Activated CD4-positive, alpha-beta T cell treated with anti-CD3 and anti-CD28 coated beads for 4 hours (primary cell): ENCODE measurements around the gene AIFM3.
"Not testable (repeated sequence)": the region's sequence is repeated elsewhere in the genome, so short reads cannot be mapped to it uniquely, and the experiment has no call there.

ENCODE experiments used
- DNase-seq, 2 donors: peaks; one replicate each; pipeline ENCODE4 v3.0.0-alpha.2; 2020

AIFM3 gene

DNA sequence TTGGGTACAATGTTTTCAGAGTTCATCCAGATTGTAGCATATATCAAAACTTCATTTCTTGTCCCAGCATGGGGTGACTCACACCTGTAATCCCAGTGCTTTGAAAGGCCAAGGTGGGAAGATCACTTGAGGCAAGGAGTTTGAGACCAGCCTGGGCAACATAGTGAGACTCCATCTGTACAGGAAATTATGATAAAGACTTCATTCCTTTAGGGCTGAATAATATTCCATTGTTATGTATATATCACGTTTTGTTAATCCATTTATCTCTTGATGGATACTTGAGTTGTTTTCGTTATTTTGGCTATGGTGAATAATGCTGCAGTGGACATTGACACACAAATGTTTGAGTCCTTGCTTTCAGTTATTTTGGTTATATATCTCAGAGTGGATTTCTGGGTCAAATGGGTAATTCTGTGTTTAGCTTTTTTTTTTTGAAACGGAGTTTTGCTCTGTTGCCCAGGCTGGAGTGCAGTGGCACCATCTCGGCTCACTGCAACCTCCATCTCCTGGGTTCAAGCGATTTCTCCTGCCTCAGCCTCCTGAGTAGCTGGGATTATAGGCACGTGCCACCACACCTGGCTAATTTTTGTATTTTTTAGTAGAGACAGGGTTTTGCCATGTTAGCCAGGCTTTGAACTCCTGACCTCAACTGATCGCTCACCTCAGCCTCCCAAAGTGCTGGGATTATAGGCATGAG lies 24.7 kb upstream of the AIFM3 start:
- not testable (repeated sequence) for DNase-seq

- DNase-seq, result no peak
Observed at GRCh38 chr22:20943104-20943933, 23.7 kb upstream of the AIFM3 start.

DNA sequence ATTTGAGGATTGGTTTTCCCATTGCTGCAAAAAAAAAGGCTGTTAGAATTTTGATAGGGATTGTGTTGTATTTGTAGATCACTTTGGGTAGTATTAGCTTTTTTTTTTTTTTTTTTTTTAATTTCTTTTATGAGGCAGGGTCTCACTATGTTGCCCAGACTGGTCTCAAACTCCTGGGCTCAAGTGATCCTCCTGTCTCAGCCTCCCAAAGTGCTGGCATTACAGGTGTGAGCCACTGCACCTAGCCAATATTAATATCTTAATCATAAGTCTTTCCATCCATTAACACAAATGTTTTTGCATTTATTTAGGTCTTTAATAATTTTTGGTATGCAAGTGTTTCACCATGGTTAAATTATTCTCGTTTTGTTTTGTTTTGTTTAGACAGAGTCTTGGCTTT lies 23.0 kb upstream of the AIFM3 start:
- no peak for DNase-seq

DNA sequence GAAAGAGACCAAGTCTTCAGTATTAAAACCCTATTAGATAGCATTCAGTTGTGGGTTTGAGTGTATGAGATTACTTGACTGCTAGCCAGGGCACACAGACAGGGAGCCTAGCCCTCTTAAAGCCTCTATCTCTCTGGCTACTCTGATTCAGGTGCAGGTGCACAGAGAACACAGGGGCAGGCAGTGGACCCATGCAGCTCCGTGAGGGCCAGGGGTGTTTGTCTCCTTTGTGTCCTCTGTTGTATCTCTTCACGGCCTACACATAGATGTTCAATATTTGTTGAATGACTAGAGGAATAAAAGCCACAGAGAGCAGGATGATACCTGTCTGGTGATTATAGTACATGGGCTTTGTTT lies 21.5 kb upstream of the AIFM3 start:
- DNase-seq, result no peak

- no peak for DNase-seq
Observed at GRCh38 chr22:20946080-20946986, 20.7 kb upstream of the AIFM3 start.

GRCh38 chr22:20946991-20947390 lies 20.1 kb upstream of the AIFM3 start:
- DNase-seq, result no peak

DNA sequence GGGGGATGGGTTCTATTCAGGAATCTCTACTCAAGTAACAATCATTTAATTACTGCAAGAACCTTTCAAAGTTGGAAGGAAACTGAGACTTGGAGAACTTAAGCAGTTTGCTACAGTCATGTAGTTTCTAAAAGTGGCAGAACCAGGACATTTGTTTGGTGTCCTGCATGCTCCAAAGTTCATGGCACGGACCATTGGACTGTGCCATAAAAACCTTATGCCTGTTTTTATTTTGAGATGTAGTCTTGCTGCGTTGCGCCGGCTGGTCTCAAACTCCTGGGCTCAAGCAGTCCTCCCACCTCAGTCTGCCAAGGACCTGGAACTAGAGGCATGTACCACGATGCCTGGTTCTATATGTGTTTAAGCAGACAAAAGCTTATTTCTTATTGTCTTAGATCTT lies 18.6 kb upstream of the AIFM3 start:
- no peak for DNase-seq

GRCh38 chr22:20948989-20949388 lies 18.1 kb upstream of the AIFM3 start:
- no peak for DNase-seq

DNA sequence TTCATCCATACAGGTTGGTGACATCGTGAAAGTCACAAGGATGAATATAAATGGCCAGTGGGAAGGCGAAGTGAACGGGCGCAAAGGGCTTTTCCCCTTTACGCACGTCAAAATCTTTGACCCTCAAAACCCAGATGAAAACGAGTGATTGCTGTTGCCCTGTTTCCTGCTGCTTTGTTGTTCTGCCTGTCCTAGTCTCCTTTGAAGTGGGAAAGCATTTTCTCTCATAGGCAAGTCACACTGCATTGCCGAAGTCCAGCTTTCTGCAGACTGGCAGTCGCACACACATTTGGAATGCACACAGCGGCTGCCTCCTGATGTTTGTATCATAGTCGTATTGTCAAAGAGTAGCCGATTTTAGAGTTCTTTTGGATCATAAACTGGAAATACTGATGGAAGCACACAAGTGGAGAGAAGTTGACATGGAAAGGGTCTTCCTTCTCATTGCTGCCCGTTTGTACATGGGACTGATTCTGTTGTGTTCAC lies 17.3 kb upstream of the AIFM3 start:
- DNase-seq, result no peak

- no peak for DNase-seq
Observed at GRCh38 chr22:20951151-20951931, 15.7 kb upstream of the AIFM3 start.

- no peak for DNase-seq
Observed at GRCh38 chr22:20951932-20952380, 15.1 kb upstream of the AIFM3 start.

DNA sequence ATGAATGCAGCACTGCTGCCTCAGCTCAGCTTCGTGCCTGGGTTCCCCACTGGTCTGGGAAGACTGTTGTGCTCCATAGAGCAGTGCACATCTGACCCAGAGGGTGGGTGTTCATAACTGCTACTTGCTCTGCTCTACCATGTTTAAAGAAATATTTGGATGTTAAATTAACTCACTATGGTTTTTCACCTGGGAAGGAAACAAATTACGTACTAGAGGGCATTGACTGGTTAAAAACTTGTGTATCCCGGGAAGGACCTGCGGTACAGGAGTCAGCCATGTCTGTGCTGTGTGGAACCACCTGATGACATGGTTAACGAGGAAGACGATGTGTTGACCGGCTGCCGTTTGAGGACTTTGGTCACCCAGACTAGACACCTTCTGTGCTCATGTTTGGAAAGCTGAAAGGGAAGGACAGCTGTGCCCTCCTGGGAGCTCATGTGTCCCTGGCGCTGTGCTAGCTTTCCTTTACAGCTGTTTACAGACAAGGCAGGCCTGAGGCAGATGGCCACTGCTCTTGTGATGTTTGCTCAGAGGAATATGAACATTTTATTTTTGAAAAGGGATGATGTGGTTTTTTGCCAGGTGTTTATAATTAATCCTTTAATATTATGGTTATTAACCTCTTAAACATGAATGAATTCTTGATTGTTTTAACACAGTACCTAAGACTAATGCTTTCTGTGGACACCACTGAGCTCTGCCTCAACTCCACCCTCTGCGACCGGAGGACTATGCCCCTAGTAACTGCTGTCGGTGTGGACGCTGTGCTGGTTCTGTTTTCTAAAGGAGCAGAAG lies 14.3 kb upstream of the AIFM3 start:
- no peak for DNase-seq

- DNase-seq, result no peak
Observed at GRCh38 chr22:20953342-20953608, 13.8 kb upstream of the AIFM3 start.

- no peak for DNase-seq
Observed at GRCh38 chr22:20953668-20954500, 13.2 kb upstream of the AIFM3 start.

GRCh38 chr22:20955548-20955947 lies 11.5 kb upstream of the AIFM3 start:
- DNase-seq, result no peak

DNA sequence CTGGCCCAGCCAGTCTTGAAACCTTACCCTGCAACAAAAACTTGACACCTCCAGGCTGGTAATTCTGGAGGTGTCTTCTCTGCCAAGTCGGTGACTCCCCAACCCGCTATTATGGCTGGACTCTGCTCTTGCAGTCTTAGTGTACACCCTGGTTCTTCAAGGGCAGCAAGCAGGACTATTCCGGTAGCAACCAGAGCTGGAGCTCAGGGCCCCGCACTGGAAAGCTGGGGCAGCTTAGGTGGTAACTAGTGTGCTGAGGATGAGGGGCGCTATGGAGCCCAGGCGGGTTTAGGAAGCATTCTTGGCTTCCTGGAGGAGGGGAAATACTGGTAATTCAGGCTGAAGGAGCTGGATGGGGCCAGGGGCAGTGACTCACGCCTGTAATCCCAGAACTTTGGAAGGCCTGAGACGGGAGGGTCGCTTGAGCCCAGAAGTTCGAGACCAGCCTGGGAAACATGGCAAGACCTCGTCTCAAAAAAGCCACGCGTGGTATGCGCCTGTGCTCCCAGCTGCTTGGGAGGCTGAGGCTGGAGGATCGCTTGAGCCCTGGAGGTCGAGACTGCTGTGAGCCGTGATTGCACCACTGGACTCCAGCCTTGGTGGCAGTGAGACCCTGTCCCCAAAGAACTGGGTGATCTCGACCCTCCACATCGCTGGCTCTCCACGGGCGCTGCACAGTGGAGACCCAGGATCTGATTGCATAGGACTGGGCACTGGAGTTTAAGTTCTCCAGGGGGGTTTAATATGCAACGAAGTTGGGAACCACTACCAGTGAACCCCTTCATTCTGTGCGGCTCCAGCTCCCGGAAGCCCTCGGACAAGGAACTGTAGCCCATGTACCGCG lies 10.6 kb upstream of the AIFM3 start:
- no peak for DNase-seq

DNA sequence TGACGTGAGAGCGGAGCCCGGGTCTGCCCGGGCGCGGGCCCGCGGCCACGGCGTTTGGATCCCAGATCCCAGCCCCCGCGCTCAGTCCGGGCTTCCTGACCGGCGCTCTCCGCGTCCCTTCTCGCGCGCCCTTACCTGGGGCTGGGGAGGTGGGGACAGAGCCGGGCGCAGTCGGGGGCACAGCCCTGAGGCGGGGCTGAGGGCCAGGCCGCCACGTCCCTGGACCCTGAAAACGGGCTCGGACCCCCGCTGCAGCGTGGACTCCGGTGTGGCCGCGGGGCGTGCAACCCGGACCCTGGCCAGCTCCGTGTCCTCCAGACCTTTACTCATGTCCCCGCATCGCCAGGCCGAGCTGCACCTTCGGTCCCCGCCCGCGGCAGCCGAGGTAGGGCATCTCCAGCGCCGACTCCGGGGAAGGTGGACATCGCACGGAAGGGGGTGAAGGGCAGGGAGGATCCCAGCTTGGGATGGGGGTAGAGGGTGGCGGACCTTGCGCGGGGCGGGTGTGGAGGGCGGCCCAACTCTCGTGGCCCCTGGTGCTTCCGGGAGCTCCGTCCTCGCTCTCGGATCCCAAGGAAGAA lies 9.9 kb upstream of the AIFM3 start:
- no peak for DNase-seq

DNA sequence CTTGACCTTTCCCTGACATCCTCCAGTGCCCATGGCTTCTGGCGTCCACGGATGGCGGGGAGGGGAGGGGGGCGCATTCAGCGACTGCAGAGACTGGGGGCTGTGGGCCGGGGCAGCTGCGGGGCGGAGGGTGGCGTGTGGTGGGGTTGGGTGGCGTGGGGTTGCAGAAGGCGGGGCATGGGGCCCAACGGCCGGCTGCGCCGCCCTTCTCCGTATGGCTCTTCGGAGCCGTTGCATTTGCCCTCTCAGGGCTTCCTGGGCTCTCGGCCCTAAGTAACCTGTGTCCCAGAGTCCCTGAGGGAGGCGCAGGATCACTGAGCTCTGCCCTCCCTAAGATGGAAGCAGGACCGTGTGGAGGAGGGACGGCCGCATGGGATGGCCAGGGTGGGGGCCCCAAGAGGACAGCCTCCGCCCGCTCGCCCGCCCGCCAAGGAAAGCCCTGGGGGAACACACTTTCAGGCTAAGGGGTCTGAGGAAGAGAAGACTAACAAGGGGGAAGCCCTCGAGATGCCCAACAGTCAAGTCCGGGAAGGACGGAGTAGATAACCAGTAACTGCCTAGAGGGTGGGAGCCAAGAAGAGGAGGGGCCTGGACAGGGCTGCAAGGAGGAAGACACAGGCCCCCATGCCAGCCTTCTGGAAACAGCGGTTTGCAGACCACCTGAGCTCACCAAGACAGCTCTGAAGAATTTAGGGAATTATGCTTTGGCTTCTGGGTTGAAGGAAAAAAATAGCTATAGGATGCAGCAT lies 9.2 kb upstream of the AIFM3 start:
- DNase-seq, result no peak
